Measurements from ENCODE around the gene CACNA1I. TPM values are rescaled to one million over a fixed set of nuclear protein-coding genes. Genes with fewer than 3 reads are reported as not detected.

CACNA1I gene
- total and polyA plus RNA-seq, 2 donors (not counting 1 experiment from before 2014, with no cell fraction given): 0.07 to 0.25 TPM

DNA sequence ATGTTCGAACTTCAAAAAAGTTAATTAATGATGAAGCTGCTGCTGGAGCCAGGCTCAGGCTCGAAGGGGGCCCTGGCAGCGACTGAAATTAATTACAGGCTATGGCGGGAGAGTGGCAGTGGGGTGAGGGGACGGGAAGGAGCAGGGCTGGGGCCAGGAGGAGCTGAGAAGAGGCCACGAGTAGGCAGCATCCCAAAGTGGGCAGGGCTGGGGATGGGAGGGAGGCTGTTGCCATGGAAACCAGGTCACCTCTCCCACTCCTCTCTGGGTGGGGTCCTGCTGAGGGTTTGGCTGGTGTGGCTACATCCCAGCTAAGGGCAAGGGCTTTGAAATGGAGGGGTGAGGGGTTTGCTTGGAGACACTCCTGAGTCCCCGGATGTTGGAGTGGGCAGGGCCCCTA is 23.9 kb downstream of the CACNA1I start:
- 68% methylated on average over 5 of the region's 7 CpGs for WGBS (ENCODE audit: insufficient coverage)
- TF ChIP-seq EZH2 (IDR thresholded peaks at IDR 0.05; ENCODE audit: borderline replicate concordance, insufficient read depth, low read depth, low read length, poor library complexity, severe bottlenecking): no peak
- TF ChIP-seq CTCF (IDR thresholded peaks at IDR 0.05): no peak
- H3K4me1 Mint-ChIP-seq: peaks cover 11% of the 10 kb centered on the region

DNA sequence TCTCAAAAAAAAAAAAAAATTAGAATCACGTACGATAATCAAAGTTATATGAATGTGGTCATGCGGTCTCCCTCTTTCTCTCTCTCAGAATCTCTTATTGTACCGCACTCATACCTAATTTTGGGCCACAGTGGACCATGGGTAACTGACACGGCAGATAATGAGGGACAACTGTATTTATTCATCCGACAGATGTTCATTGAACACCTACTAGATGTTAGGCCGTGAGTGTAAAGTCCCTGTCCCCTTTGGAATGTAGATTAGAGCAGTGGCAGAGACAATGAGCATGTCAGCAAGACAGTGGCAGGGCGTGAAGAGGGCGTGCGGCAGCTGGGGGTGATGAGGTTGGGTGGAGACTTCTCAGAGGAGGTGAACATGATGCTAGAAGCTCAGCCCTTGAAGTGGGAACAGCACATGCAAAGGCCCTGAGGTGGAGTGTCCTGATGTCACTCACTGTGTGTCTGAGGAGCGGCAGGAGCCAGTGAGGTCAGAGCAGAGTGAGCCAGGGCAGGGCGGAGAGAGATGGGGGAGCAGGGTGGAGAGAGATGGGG is 25.1 kb downstream of the CACNA1I start:
- intact Hi-C loops (cut with micrococcal nuclease): no loop called here
- Histone ChIP-seq H3K27ac (ENCODE audit: low read length in 2 of 2) (no peak overlapping the region), H3K4me3 (ENCODE audit: control extremely low read depth in 1 of 5, extremely low read depth in 1 of 5, insufficient read depth in 1 of 5, low read depth in 2 of 5, low read length in 4 of 5) (no peak overlapping the region), H4K20me1 (ENCODE audit: control insufficient read depth, insufficient read depth, low read length, poor library complexity, severe bottlenecking) (no peaks in the 10 kb centered on the region), H3K27me3 (replicated peaks in 1 of 4; ENCODE audit: control extremely low read depth in 1 of 4, control insufficient read depth in 3 of 4, insufficient read depth in 4 of 4, low read length in 3 of 4) (peaks cover 0 to 54% (median 15%) of the 10 kb centered on the region in 4 experiments), H2AFZ (ENCODE audit: insufficient read depth, low read depth, low read length, poor library complexity, severe bottlenecking) (no peak overlapping the region), H3K36me3 (replicated peaks in 1 of 2; ENCODE audit: control extremely low read depth in 1 of 2, control insufficient read depth in 1 of 2, extremely low read depth in 1 of 2, insufficient read depth in 2 of 2, low read length in 1 of 2) (no peaks in the 10 kb centered on the region), H3K4me1 (ENCODE audit: control insufficient read depth in 2 of 2, insufficient read depth in 2 of 2, low read length in 2 of 2) (peaks cover 13 to 17% of the 10 kb centered on the region in 2 donors), H3K79me2 (ENCODE audit: control insufficient read depth, insufficient read depth, low read length) (no peaks in the 10 kb centered on the region), H3K9me3 (ENCODE audit: control extremely low read depth in 1 of 3, control insufficient read depth in 2 of 3, insufficient read depth in 1 of 3, low read length in 2 of 3) (peaks cover 0 to 15% (median 0%) of the 10 kb centered on the region in 3 donors), H3K4me2 (replicated peaks; ENCODE audit: low read depth, low read length, poor library complexity, severe bottlenecking) (no peak overlapping the region), H3K9ac (ENCODE audit: low read length) (no peak overlapping the region)
- no peak for DNase-seq
- TF ChIP-seq CTCF (IDR thresholded peaks at IDR 0.05) (no peak), EZH2 (IDR thresholded peaks at IDR 0.05; ENCODE audit: borderline replicate concordance, insufficient read depth, low read depth, low read length, poor library complexity, severe bottlenecking) (no peak)
- 85% methylated on average over 8 of the region's 12 CpGs for WGBS (ENCODE audit: insufficient coverage)
- ATAC-seq (ENCODE audit: low read depth): no peak
- Mint-ChIP-seq H3K9me3 (ENCODE audit: insufficient read depth) (no peaks in the 10 kb centered on the region), H3K27me3 (peaks cover 38% of the 10 kb centered on the region), H3K4me1 (peaks cover 18% of the 10 kb centered on the region), H3K4me3 (no peak overlapping the region), H3K27ac (no peak overlapping the region)
- ChIA-PET POLR2A (no interaction called here), CTCF (no interaction called here)

More for the DNA sequence above, 23.9 kb downstream of the CACNA1I start:
- peaks cover 38% of the 10 kb centered on the region for H3K27me3 Mint-ChIP-seq
- ChIA-PET POLR2A (no interaction called here), CTCF (no interaction called here)
- ATAC-seq (ENCODE audit: low read depth): no peak
- no peak overlapping the region for H3K27ac ChIP-seq (ENCODE audit: low read length in 2 of 2)
- intact Hi-C loops (cut with micrococcal nuclease): no loop called here
- H3K27ac Mint-ChIP-seq: no peak overlapping the region
- no peak overlapping the region for H3K4me3 Mint-ChIP-seq
- H3K36me3 ChIP-seq (replicated peaks in 1 of 2; ENCODE audit: control extremely low read depth in 1 of 2, control insufficient read depth in 1 of 2, extremely low read depth in 1 of 2, insufficient read depth in 2 of 2, low read length in 1 of 2): no peaks in the 10 kb centered on the region
- H3K9me3 Mint-ChIP-seq (ENCODE audit: insufficient read depth): no peaks in the 10 kb centered on the region
- H3K4me3 ChIP-seq (ENCODE audit: control extremely low read depth in 1 of 5, extremely low read depth in 1 of 5, insufficient read depth in 1 of 5, low read depth in 2 of 5, low read length in 4 of 5): no peak overlapping the region
- H4K20me1 ChIP-seq (ENCODE audit: control insufficient read depth, insufficient read depth, low read length, poor library complexity, severe bottlenecking): no peaks in the 10 kb centered on the region
- H3K9ac ChIP-seq (ENCODE audit: low read length): no peak overlapping the region
- H3K4me1 ChIP-seq (ENCODE audit: control insufficient read depth in 2 of 2, insufficient read depth in 2 of 2, low read length in 2 of 2): peaks cover 8 to 10% of the 10 kb centered on the region in 2 donors
- no peak for DNase-seq
- peaks cover 0 to 15% (median 0%) of the 10 kb centered on the region in 3 donors for H3K9me3 ChIP-seq (ENCODE audit: control extremely low read depth in 1 of 3, control insufficient read depth in 2 of 3, insufficient read depth in 1 of 3, low read length in 2 of 3)
- H3K4me2 ChIP-seq (replicated peaks; ENCODE audit: low read depth, low read length, poor library complexity, severe bottlenecking): no peak overlapping the region
- no peaks in the 10 kb centered on the region for H3K79me2 ChIP-seq (ENCODE audit: control insufficient read depth, insufficient read depth, low read length)
- peaks cover 0 to 47% (median 12%) of the 10 kb centered on the region in 4 experiments for H3K27me3 ChIP-seq (replicated peaks in 1 of 4; ENCODE audit: control extremely low read depth in 1 of 4, control insufficient read depth in 3 of 4, insufficient read depth in 4 of 4, low read length in 3 of 4)
- no peak overlapping the region for H2AFZ ChIP-seq (ENCODE audit: insufficient read depth, low read depth, low read length, poor library complexity, severe bottlenecking)

All from B cell (primary cell).